Bone marrow (tissue), 2 donors: ENCODE data around the gene CELA3B.
A peak's percentile ranks its signal among the peaks of the same experiment; 100 is the strongest.
"Not testable (repeated sequence)": the region's sequence is repeated elsewhere in the genome, so short reads cannot be mapped to it uniquely, and the experiment has no call there.

Experiments used
- DNase-seq, 2 donors: peaks; one replicate each; lab custom pipeline; 2025; lab: John Stamatoyannopoulos, UW

Gene CELA3B

DNA sequence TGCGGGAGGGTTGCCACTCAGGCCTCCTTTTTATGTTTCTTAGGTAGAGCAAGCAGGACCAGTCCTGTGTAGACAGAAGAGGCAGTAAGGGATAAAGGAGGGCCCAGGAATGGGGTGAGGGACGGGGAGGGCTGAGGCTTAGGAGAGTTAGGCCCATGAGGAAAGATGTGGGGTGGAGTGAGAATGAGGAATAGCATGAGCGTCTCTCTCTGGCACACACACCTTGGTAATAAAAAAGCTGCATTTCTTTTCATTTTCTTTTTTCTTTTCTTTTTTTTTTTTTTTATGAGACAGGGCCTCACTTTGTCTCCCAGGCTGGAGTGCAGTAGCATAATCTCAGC lies 32.1 kb upstream of the CELA3B start:
- no peak for DNase-seq

- DNase-seq, result peak in 1 of 2 donors; percentile 1
These were observed 29.8 kb upstream of the CELA3B start for GRCh38 chr1:21946836-21947587.

GRCh38 chr1:21950734-21951133 lies 26.1 kb upstream of the CELA3B start:
- DNase-seq, result no peak

DNA sequence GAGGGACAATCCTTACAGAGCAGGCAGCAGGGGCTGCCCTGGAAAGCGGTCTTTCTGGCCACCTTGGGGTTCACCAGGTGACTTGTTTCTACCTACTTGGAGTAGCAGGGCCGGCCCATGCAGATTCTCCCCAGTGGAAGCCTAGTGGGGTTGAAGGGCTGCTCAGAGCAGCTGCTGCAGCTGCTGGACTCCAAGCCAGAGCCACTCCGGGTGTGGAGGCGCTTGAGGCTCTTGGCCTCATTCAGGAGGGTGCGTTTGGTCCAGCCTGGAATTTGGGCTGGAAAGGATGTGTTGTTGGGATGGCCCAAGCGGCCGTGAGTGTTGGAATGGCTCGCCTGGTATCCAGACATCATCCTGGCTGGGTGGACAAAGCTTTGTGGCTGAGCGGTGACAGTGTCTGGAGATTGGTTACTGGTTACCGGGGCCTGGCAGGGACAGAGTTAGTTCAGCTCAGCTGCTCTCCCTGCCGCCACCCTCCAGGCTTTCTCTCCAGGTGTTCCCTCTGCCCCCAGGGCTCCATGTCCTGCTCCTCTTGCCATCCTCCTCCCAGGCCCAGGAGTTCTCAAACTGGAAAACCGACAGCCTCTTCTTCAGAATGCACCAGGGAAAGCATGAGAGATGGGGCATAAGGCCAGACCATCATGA lies 25.5 kb upstream of the CELA3B start:
- no peak for DNase-seq

DNA sequence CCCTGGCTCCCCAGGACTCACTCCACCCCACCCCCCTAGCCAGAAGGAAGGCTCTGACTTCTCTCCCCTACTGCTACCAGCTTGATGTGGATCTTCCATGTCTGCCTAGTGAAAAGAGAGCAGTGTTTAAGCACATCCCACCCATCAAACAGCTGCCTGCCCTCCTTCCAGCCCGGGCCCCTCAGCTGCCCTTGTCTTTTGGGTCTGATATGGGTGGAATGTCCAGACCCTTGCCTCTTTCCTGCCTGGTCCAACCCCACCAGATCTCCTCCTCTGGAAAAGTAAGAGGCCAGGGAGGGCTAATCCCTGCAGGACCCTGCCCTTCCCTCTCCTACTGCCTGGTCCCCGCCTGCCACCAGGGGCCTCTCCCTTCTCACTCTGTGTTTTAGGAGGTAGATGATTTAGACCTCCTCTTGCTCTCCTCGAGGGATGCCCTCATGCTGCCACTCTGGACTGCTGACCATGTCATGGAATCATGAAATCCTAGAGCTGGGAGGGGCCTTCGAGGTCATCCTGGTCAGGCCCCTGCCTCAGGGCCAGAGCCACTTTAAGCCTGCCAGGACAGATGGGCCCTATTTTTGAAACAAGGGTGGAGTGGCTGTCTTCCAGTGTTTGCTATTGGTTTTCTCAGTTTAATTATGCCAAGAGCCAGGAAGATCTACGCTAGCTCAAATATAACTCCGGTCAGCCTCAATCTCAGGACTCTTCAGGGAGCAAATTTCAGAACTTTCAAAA lies 23.9 kb upstream of the CELA3B start:
- DNase-seq, result no peak

GRCh38 chr1:21955058-21955457 lies 21.8 kb upstream of the CELA3B start:
- no peak for DNase-seq

GRCh38 chr1:21955501-21956281 lies 21.1 kb upstream of the CELA3B start:
- DNase-seq, result no peak

DNA sequence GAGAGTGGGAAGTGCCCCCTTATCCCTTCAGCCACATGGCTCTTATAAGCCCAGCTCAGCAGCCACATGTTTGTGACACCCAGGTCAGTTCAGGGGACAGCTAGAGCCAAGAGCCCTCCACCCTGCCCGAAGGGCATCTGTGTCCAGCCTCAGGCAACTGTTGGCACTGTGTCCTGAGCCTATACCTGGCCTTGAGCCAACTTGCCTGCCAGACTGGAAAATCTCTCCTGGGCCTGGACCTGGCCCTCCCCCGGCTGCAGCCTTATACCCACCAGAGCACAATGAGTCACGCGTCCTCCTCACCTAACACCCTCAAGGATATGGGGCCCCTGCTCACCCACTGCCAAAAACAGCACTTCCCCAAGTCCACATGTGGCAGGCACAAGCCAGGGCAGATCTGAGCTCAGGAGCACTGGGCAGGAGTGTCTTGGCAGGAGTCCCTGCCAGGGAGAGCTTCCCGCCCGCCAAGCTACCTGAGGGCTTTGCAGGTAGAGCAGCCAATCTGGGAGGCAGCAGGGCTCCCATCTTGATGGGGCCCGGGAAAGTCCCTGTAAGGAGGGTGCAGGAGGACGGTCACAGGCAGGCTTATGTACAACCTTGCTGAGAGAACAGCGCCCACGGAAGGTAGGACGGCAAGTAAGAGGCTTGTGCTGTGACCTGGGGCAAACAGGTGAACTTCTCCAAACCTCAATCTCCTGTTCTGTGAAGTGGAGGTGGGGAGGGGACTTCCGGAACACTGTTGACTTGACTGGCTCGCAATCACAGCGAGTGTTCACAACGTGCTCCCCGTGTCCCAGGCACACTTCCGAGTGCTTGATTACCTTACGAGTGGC lies 19.9 kb upstream of the CELA3B start:
- peak in 1 of 2 donors; percentile 76 for DNase-seq

DNA sequence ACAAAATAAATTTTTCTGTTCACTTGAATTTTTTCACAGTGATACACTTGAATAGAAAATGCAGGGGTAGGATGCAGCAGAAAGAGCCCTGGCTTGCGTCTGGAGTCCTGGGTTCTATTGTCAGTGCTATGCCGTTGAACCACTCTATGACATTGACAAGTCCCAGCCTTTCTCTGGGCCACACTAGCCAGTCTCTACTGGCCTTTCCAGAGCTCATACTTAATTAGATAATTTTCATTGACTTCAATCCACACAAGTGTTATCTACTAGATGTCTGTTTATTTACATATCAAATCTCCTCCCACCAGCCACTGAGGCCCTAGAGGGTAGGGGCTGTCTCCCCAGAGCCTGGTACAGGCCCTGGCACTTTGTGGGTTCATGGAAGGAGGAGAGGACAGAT lies 15.5 kb upstream of the CELA3B start:
- DNase-seq, result no peak

DNA sequence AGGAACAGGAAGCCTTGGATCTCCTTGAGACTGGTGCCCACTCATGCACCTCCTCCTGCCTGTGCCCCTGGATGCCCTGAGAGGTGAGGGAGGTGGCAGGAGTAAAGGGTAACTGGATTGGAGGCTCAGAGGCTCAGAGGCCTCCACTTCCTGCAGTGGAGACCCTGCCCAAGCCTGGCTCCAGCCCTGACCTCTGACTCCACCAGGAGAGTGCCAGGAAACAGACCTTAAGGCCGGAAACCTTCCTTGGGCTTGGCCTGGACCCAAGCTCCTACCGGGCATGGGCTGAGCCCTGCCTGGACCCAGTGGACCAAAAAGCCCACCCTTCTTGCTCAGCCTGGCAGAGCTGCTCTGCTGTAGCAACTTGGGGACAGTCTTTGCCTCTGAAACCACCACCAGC lies 15.0 kb upstream of the CELA3B start:
- no peak for DNase-seq

DNA sequence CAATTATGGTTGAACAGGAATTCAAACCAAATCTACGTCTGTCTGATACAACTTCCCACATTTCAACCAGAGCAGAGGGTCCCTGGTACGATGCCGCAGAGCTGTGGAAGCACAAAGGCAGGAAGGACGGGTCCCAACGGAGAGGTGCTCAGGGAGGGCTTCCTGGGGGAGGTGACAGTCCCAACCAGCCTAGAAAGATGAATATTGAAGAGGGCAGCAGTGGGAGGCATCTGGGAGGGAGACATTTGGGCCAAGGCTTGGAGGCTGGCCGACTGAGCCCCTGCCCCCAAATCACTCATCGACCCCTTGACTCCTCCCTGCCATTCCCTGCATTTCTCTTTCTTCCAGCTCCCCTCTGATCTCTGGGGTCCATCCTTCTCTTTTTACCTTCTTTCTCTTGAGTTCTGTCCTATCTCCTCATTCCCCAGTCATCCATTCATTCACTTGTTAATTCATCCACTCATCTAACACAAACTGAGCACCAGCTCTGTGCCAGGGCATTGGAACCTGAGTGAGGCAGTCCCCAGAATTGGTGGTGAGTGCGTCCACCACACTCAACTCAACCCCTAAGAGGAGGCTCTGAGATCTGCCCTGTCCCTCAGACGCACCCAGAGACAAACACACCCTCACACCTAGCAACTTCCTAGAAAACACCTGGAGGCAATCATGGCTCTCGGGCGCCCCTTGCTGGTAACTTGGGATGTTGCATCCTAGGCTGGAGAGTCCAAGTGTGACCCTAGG lies 13.2 kb upstream of the CELA3B start:
- DNase-seq, result peak; percentile 44 to 78

DNA sequence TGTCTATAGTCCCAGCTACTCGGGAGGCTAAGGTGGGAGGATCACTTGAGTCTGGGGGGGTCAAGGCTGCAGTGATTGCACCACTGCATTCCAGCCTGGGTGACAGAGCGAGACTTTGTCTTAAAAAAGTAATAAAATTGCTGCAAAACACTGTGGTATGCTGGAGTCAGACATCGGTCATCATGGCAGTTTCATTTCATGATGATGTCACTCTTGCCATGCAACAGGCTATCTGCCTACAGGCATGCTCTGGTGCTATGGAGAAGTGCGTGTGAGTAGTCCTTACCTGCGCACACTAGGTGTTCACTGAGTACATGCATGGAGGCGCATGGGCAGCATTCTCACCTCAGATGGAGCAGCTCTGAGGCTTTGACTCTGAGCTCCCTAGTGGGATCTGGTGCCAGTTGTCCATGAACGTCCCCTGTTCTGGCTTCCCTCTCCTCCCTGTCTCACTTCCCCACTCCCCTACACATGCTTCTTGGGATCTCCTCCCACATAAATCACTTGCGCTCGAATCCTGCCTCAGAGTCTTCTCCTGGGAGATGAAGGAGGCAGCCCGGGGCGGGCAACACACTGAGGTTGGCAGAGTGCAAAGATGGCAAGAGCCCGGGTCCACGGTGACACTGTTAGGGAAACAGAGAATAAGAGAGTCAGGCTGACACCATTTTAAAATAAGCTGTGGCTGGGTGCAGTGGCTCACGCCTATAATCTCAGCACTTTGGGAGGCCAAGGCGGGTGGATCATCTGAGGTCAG lies 10.4 kb upstream of the CELA3B start:
- DNase-seq, result no peak

- not testable (repeated sequence) for DNase-seq
These were observed 9.6 kb upstream of the CELA3B start for GRCh38 chr1:21967216-21967615.

- DNase-seq, result not testable (repeated sequence)
These were observed 7.8 kb upstream of the CELA3B start for GRCh38 chr1:21969066-21969465.

GRCh38 chr1:21970523-21970922 lies 6.3 kb upstream of the CELA3B start:
- not testable (repeated sequence) for DNase-seq

DNA sequence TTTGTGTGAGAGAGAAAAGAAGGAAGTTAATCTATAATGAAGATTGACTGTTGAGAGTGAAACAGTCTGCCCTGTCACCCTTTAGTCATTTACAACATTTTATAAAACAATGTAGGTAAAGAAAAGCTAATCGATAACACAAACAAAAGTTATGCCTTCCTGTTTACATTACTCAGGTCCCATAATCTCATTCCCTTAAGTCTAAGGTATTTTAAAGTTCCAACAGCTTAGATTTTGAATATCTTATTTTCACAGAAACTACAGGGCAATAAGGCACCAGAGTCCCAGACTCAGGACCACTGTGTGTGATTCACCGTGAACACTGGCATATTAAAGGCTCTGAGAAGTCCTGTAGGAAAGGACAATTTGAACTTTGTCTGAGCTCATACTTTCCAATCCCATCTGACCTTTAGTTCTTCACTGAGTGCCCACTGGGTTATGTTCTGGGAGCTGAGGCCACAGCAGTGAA lies 3.8 kb upstream of the CELA3B start:
- not testable (repeated sequence) for DNase-seq

- not testable (repeated sequence) for DNase-seq
These were observed 2.9 kb upstream of the CELA3B start for GRCh38 chr1:21973948-21974347.

GRCh38 chr1:21974699-21975098 lies 2.1 kb upstream of the CELA3B start:
- DNase-seq, result not testable (repeated sequence)

GRCh38 chr1:21975296-21975695 lies 1.5 kb upstream of the CELA3B start:
- DNase-seq, result not testable (repeated sequence)

GRCh38 chr1:21978209-21978608 lies 1.4 kb downstream of the CELA3B start:
- not testable (repeated sequence) for DNase-seq
